Spleen (tissue), 11 donors: ENCODE results near the gene CCDC102A. TPM values are rescaled to one million over a fixed set of nuclear protein-coding genes. Genes with fewer than 3 reads are reported as not detected.

ENCODE experiments used
- DNase-seq: peaks from one replicate; pipeline ENCODE4 v3.0.0-alpha.2; 2020
- H3K27ac ChIP-seq, 8 donors: fragments of 200-600 bp; sonication (generic) in 7 of 8; 1 replicate in 4 of 8; 2 replicates in 4 of 8; pipeline versions ENCODE4 v1.5.0 to v1.8.0; 2016 to 2021; ENCODE audit warnings: inconsistent platforms in 4 of 8, mild to moderate bottlenecking in 4 of 8, moderate library complexity in 1 of 8
- H3K27me3 ChIP-seq, 7 donors: fragments of 200-600 bp; sonication (generic) in 6 of 7; replicated peaks in 1 of 7; 1 replicate in 4 of 7; 2 replicates in 3 of 7; pipeline versions ENCODE4 v1.5.0 to v1.8.0; 2016 to 2021; ENCODE audit warnings: inconsistent platforms in 3 of 7, mild to moderate bottlenecking in 1 of 7
- H3K36me3 ChIP-seq, 6 donors: fragments of 200-600 bp; sonication (generic) in 5 of 6; 1 replicate in 4 of 6; 2 replicates in 2 of 6; pipeline versions ENCODE4 v1.5.0 to v1.8.0; 2016 to 2021; ENCODE audit warnings: inconsistent platforms in 2 of 6
- H3K4me1 ChIP-seq, 6 donors: fragments of 200-600 bp; sonication (generic) in 5 of 6; 1 replicate in 3 of 6; 2 replicates in 3 of 6; pipeline versions ENCODE4 v1.5.0 to v1.8.0; 2016 to 2021; ENCODE audit warnings: inconsistent platforms in 3 of 6
- H3K4me3 ChIP-seq, 8 donors: fragments of 200-600 bp; sonication (generic) in 7 of 8; 1 replicate in 4 of 8; 2 replicates in 4 of 8; pipeline versions ENCODE4 v1.5.0 to v1.8.0; 2016 to 2021; ENCODE audit warnings: inconsistent platforms in 4 of 8, mild to moderate bottlenecking in 4 of 8, moderate library complexity in 2 of 8
- H3K9me3 ChIP-seq, 8 donors: fragments of 200-600 bp; sonication (generic) in 7 of 8; 1 replicate in 4 of 8; 2 replicates in 4 of 8; pipeline versions ENCODE4 v1.5.0 to v1.8.0; 2016 to 2021; ENCODE audit warnings: inconsistent platforms in 4 of 8
- CTCF ChIP-seq, 11 experiments: fragments of 200-600 bp in 7 of 11; fragments of 450-650 bp in 4 of 11; sonication (generic) in 4 of 11; IDR thresholded peaks in 8 of 11; conservative IDR thresholded peaks in 3 of 11; 1 replicate in 7 of 11; 2 replicates in 4 of 11; pipeline versions ENCODE4 v1.4.0 to v1.8.0; 2016 to 2021; ENCODE audit warnings: antibody characterized with exemption in 11 of 11, inconsistent platforms in 4 of 11, mild to moderate bottlenecking in 1 of 11
- POLR2A ChIP-seq, 3 donors: fragments of 450-650 bp; IDR thresholded peaks; one replicate each; pipeline ENCODE4 v1.5.1; 2017; ENCODE audit warnings: antibody characterized with exemption in 3 of 3, mild to moderate bottlenecking in 1 of 3
- POLR2AphosphoS5 ChIP-seq, 3 donors: sonication (generic); formaldehyde crosslinking; IDR thresholded peaks; one replicate each; pipeline ENCODE4 v1.5.1; 2017; ENCODE audit warnings: antibody characterized with exemption in 3 of 3
- WGBS, 5 donors: extraction: QIAGEN DNeasy Blood & Tissue Kit in 3 of 5; methylation state at CpG; one replicate each; pipeline versions ENCODE4 v1.1.5 to v1.1.7; 2013 to 2018; 5-methylcytosine and 5-hydroxymethylcytosine counted together
- intact Hi-C: fragments of 100-400 bp; cut with DNase I; formaldehyde crosslinking; loops from one replicate; pipeline ENCODE4 v1.15.0; 2023; ENCODE audit warnings: low total_unique reads
- polyA plus RNA-seq, 3 donors: library from polyadenylated mRNA; stranded (reverse); fragments of 200-250 nt; gene quantifications; one replicate each; pipeline ENCODE4 v1.2.1, GENCODE V29; 2013
- total RNA-seq, 7 donors: library from RNA; depleted of rRNA in 3 of 7; stranded (reverse); fragments of >200 nt in 3 of 7; fragmentation: NEBNext Ultra II Directional in 4 of 7; extraction: Animal tissue kit (Norgen Biotek cat#: 25700) in 4 of 7; gene quantifications; one replicate each; pipeline versions ENCODE4 v1.1.0 to v1.2.1, GENCODE V29; 2016 to 2021
- donor health status: healthy with polysubstance abuse.
- donor health status: DM: no; HTN: no; CAD: no; lungs with moderate emphysema.
- donor health status: DM: no; HTN: no; CAD: no.
- donor health status: Bipolar disorder and iron deficiency.
- donor health status: healthy.
- donor health status: DM: no; HTN: no; CAD: no.
- donor health status: DM: yes; HTN: yes; CAD: no.

Gene CCDC102A
- total and polyA plus RNA-seq, 10 donors: 4.6 to 14.8 (median 7.8) TPM

GRCh38 chr16:57540906-57541753, 4.8 kb upstream of the CCDC102A start:
- H3K36me3 ChIP-seq: no peaks in the 10 kb centered on the region
- H3K9me3 ChIP-seq: no peaks in the 10 kb centered on the region
- peak overlapping the region in 1 of 8 donors; percentile 71 for H3K27ac ChIP-seq
- H3K27me3 ChIP-seq: peaks cover 0 to 17% (median 4%) of the 10 kb centered on the region in 7 donors
- peaks cover 38 to 100% (median 87%) of the 10 kb centered on the region in 6 donors for H3K4me1 ChIP-seq
- 73 to 85% (median 82%) methylated on average over 11 to 12 of the region's 12 CpGs for WGBS, 5 donors
- H3K4me3 ChIP-seq: no peak overlapping the region
- TF ChIP-seq POLR2AphosphoS5 (IDR thresholded peaks at IDR 0.05): no peak
- no peak for TF ChIP-seq POLR2A (IDR thresholded peaks at IDR 0.05)
- no peak for TF ChIP-seq CTCF (IDR thresholded peaks at IDR 0.05 in 8 of 11, conservative IDR thresholded peaks at IDR 0.05 in 3 of 11)
- intact Hi-C loops: no loop called here
- peak; percentile 71 for DNase-seq

GRCh38 chr16:57540387-57540786, 4.0 kb upstream of the CCDC102A start:
- peaks cover 42 to 100% (median 86%) of the 10 kb centered on the region in 6 donors for H3K4me1 ChIP-seq
- H3K36me3 ChIP-seq: no peaks in the 10 kb centered on the region
- H3K27me3 ChIP-seq: peaks cover 0 to 24% (median 4%) of the 10 kb centered on the region in 7 donors
- 75 to 89% (median 85%) methylated on average over 2 of the region's 2 CpGs for WGBS, 5 donors
- intact Hi-C loops: no loop called here
- H3K4me3 ChIP-seq: no peak overlapping the region
- H3K27ac ChIP-seq: peak overlapping the region in 1 of 8 donors; percentile 19
- TF ChIP-seq POLR2AphosphoS5 (IDR thresholded peaks at IDR 0.05): no peak
- TF ChIP-seq POLR2A (IDR thresholded peaks at IDR 0.05): no peak
- no peak for TF ChIP-seq CTCF (IDR thresholded peaks at IDR 0.05 in 8 of 11, conservative IDR thresholded peaks at IDR 0.05 in 3 of 11)
- peak; percentile 59 for DNase-seq
- no peaks in the 10 kb centered on the region for H3K9me3 ChIP-seq

GRCh38 chr16:57539072-57539796, 2.9 kb upstream of the CCDC102A start:
- Histone ChIP-seq H3K9me3 (no peaks in the 10 kb centered on the region), H3K27me3 (peaks cover 0 to 27% (median 4%) of the 10 kb centered on the region in 7 donors), H3K36me3 (no peaks in the 10 kb centered on the region), H3K27ac (peak overlapping the region in 6 of 8 donors; percentile 58 to 96 (median 94)), H3K4me1 (peaks cover 41 to 100% (median 86%) of the 10 kb centered on the region in 6 donors), H3K4me3 (no peak overlapping the region)
- DNase-seq: peak; percentile 45
- no peak for TF ChIP-seq POLR2A (IDR thresholded peaks at IDR 0.05)
- WGBS, 5 donors: 53 to 68% (median 59%) methylated on average over 10 of the region's 10 CpGs
- intact Hi-C loops: no loop called here

- Histone ChIP-seq H3K36me3 (no peaks in the 10 kb centered on the region), H3K27me3 (peaks cover 0 to 27% (median 4%) of the 10 kb centered on the region in 7 donors), H3K27ac (peak overlapping the region; percentile 14 to 96 (median 93)), H3K4me3 (peak overlapping the region in 1 of 8 donors; percentile 88), H3K4me1 (peaks cover 44 to 100% (median 86%) of the 10 kb centered on the region in 6 donors), H3K9me3 (no peaks in the 10 kb centered on the region)
- intact Hi-C loops: no loop called here
- WGBS, 5 donors: 65 to 82% (median 75%) methylated on average over 12 to 14 of the region's 14 CpGs
- peak; percentile 57 for DNase-seq
- TF ChIP-seq POLR2AphosphoS5 (IDR thresholded peaks at IDR 0.05) (no peak), CTCF (IDR thresholded peaks at IDR 0.05 in 8 of 11, conservative IDR thresholded peaks at IDR 0.05 in 3 of 11) (no peak), POLR2A (IDR thresholded peaks at IDR 0.05) (no peak)
These were observed 1.9 kb upstream of the CCDC102A start for GRCh38 chr16:57538235-57538721.
